A549 (cell line): Measurements from ENCODE around the gene GABRA5. TPM values are rescaled to one million over a fixed set of nuclear protein-coding genes. Genes with fewer than 3 reads are reported as not detected.

Source experiments
- ATAC-seq, 2 experiments: fragments of 200-7000 bp in 1 of 2; fragments of >200 bp in 1 of 2; cut with Nextera tagmentation in 1 of 2; cut with Tn5 transposase in 1 of 2; 3 replicates each; pipeline versions ENCODE4 v1.8.0 to v1.9.1; 2018 to 2020; ENCODE audit warnings: mild to moderate bottlenecking in 1 of 2, moderate library complexity in 1 of 2
- CTCF ChIA-PET: fragments of 300-600 bp; sonication (Branson Sonifier 250); formaldehyde crosslinking; extraction: SDS; loops from one replicate; lab custom pipeline; 2021; ENCODE audit warnings: antibody characterized with exemption, inconsistent platforms; lab: Yijun Ruan, JAX
- POLR2A ChIA-PET: fragments of 350-600 bp; formaldehyde crosslinking; extraction: SDS; loops from one replicate; lab custom pipeline; 2021; ENCODE audit warnings: antibody characterized with exemption, inconsistent platforms; lab: Yijun Ruan, JAX
- DNase-seq, 2 experiments: peaks; one replicate each; pipeline versions ENCODE4 v3.0.0 to v3.0.0-alpha.2; 2011 to 2016; ENCODE audit warnings: low read depth in 1 of 2, low spot score in 1 of 2
- FAIRE-seq: peaks from 2 replicates; lab custom pipeline; 2011; peaks lifted over from hg19 to GRCh38; lab: Jason Lieb, UNC
- H3K27ac ChIP-seq, 2 experiments: fragments of >200 bp; sonication (Bioruptor Twin); formaldehyde crosslinking; 3 replicates each; pipeline ENCODE4 v1.5.1; 2016 to 2017
- H3K4me1 ChIP-seq: fragments of >200 bp; sonication (Bioruptor Twin); formaldehyde crosslinking; 3 replicates; pipeline ENCODE4 v1.6.1; 2016
- H3K4me2 ChIP-seq: fragments of >200 bp; sonication (Bioruptor Twin); formaldehyde crosslinking; 3 replicates; pipeline ENCODE4 v1.6.1; 2016
- H3K4me3 ChIP-seq: fragments of >200 bp; sonication (Bioruptor Twin); formaldehyde crosslinking; 3 replicates; pipeline ENCODE4 v1.5.1; 2016
- H3K9me3 ChIP-seq: fragments of >200 bp; sonication (Bioruptor Twin); formaldehyde crosslinking; 3 replicates; pipeline ENCODE4 v1.6.1; 2016
- CEBPB ChIP-seq, 2 experiments: fragments of >200 bp in 1 of 2; sonication (Bioruptor Twin) in 1 of 2; formaldehyde crosslinking in 1 of 2; IDR thresholded peaks; 2 replicates each; pipeline ENCODE4 v1.6.1; 2012 to 2016
- CHD2 ChIP-seq: fragments of 150-350 bp; IDR thresholded peaks from 2 replicates; pipeline ENCODE4 v1.6.1; 2014; ENCODE audit warnings: low read length; ENCODE audit not compliant: partially characterized antibody
- CHD4 ChIP-seq: fragments of 200-600 bp; sonication (generic); IDR thresholded peaks from 2 replicates; pipeline ENCODE4 v1.6.1; 2016; ENCODE audit warnings: antibody characterized with exemption, mild to moderate bottlenecking, borderline replicate concordance
- CTCF ChIP-seq: fragments of >200 bp; sonication (Bioruptor Twin); formaldehyde crosslinking; IDR thresholded peaks from 3 replicates; pipeline ENCODE4 v1.5.1; 2016
- EHMT2 ChIP-seq: fragments of 200-600 bp; sonication (generic); IDR thresholded peaks from 2 replicates; pipeline ENCODE4 v1.6.1; 2016; ENCODE audit warnings: antibody characterized with exemption, low read depth, mild to moderate bottlenecking, moderate library complexity
- ELK1 ChIP-seq: fragments of 150-350 bp; IDR thresholded peaks from 2 replicates; pipeline ENCODE4 v1.6.1; 2014; ENCODE audit warnings: low read depth, mild to moderate bottlenecking, low read length
- EP300 ChIP-seq, 2 experiments: fragments of >200 bp; sonication (Bioruptor Twin); formaldehyde crosslinking; IDR thresholded peaks; 2 replicates in 1 of 2; 3 replicates in 1 of 2; pipeline ENCODE4 v1.6.1; 2016 to 2017
- ESRRA ChIP-seq: fragments of 150-350 bp; IDR thresholded peaks from 2 replicates; pipeline ENCODE4 v1.6.1; 2014; ENCODE audit warnings: mild to moderate bottlenecking, low read length, borderline replicate concordance
- GATA3 ChIP-seq: IDR thresholded peaks from 2 replicates; pipeline ENCODE4 v1.6.1; 2012; ENCODE audit warnings: borderline replicate concordance
- HES2 ChIP-seq: fragments of >200 bp; sonication (Bioruptor Twin); formaldehyde crosslinking; IDR thresholded peaks from 2 replicates; pipeline ENCODE4 v1.6.1; 2016
- HOXB5 ChIP-seq: fragments of 250-450 bp; sonication (Bioruptor Pico); IDR thresholded peaks from 2 replicates; pipeline ENCODE4 v1.5.0; 2020; ENCODE audit warnings: mild to moderate bottlenecking, moderate library complexity
- JUNB ChIP-seq: fragments of >200 bp; sonication (Bioruptor Twin); formaldehyde crosslinking; IDR thresholded peaks from 2 replicates; pipeline ENCODE4 v1.6.1; 2016
- KDM1A ChIP-seq: fragments of 200-600 bp; sonication (generic); IDR thresholded peaks from 2 replicates; pipeline ENCODE4 v1.6.1; 2016; ENCODE audit warnings: low read depth, mild to moderate bottlenecking
- MAFK ChIP-seq: fragments of 450-650 bp; IDR thresholded peaks from 2 replicates; pipeline ENCODE4 v1.6.1; 2014; ENCODE audit not compliant: partially characterized antibody
- MAX ChIP-seq: IDR thresholded peaks from 2 replicates; pipeline ENCODE4 v1.6.1; 2012
- PBX3 ChIP-seq: IDR thresholded peaks from 2 replicates; pipeline ENCODE4 v1.6.1; 2012
- PHF8 ChIP-seq: fragments of 200-600 bp; sonication (generic); IDR thresholded peaks from 2 replicates; pipeline ENCODE4 v1.6.1; 2016; ENCODE audit warnings: low read depth, mild to moderate bottlenecking, antibody characterized with exemption, moderate library complexity, borderline replicate concordance
- POLR2AphosphoS2 ChIP-seq: conservative IDR thresholded peaks from 2 replicates; pipeline ENCODE4 v1.6.1; 2012; ENCODE audit warnings: low read length, improper control_type of control experiment, inconsistent platforms
- RAD21 ChIP-seq, 2 experiments: fragments of >200 bp in 1 of 2; sonication (Bioruptor Twin) in 1 of 2; formaldehyde crosslinking in 1 of 2; IDR thresholded peaks in 1 of 2; conservative IDR thresholded peaks in 1 of 2; 2 replicates in 1 of 2; 3 replicates in 1 of 2; pipeline ENCODE4 v1.6.1; 2012 to 2018; ENCODE audit warnings: inconsistent platforms in 1 of 2
- RCOR1 ChIP-seq: fragments of 150-350 bp; IDR thresholded peaks from 2 replicates; pipeline ENCODE4 v1.6.1; 2014; ENCODE audit warnings: antibody characterized with exemption, low read length, low read depth
- RNF2 ChIP-seq: fragments of 200-600 bp; sonication (generic); IDR thresholded peaks from 2 replicates; pipeline ENCODE4 v1.6.1; 2016; ENCODE audit warnings: low read depth, mild to moderate bottlenecking, antibody characterized with exemption, moderate library complexity, borderline replicate concordance
- SMC3 ChIP-seq: fragments of >200 bp; sonication (Bioruptor Twin); formaldehyde crosslinking; IDR thresholded peaks from 3 replicates; pipeline ENCODE4 v1.6.1; 2018; ENCODE audit warnings: inconsistent platforms
- SREBF2 ChIP-seq: fragments of 450-650 bp; IDR thresholded peaks from 2 replicates; pipeline ENCODE4 v1.6.1; 2014; ENCODE audit warnings: mild to moderate bottlenecking, moderate library complexity
- TFCP2L1 ChIP-seq: fragments of 250-450 bp; sonication (Bioruptor Pico); IDR thresholded peaks from 2 replicates; pipeline ENCODE4 v1.5.0; 2021; ENCODE audit warnings: mild to moderate bottlenecking
- ZFP36 ChIP-seq: fragments of 450-650 bp; IDR thresholded peaks from 2 replicates; pipeline ENCODE4 v1.6.1; 2014; ENCODE audit warnings: borderline replicate concordance; ENCODE audit not compliant: partially characterized antibody
- ZNF302 ChIP-seq: fragments of 250-450 bp; sonication (Bioruptor Pico); IDR thresholded peaks from 2 replicates; pipeline ENCODE4 v1.9.0; 2021; ENCODE audit warnings: inconsistent platforms, mild to moderate bottlenecking, moderate library complexity
- WGBS: methylation state at CpG from one replicate; pipeline ENCODE4 v1.1.6; 2017; ENCODE audit errors: missing lambda C conversion rate; 5-methylcytosine and 5-hydroxymethylcytosine counted together
- polyA plus RNA-seq, 4 experiments: library from polyadenylated mRNA; depleted of rRNA in 3 of 4; stranded (reverse); fragments of >200 nt; fragmentation: RNase III in 1 of 4; extraction: RNeasy Plus Mini Kit Qiagen cat#74134 plus additional on column Dnase treatment in 1 of 4; gene quantifications; 2 replicates in 3 of 4; 3 replicates in 1 of 4; pipeline ENCODE4 v1.2.3, GENCODE V29; 2011 to 2017

GABRA5 gene
- polyA plus RNA-seq, 2 of the 4 experiments (the other 2 are of a cell fraction): 89.1 to 91.7 TPM

GRCh38 chr15:26890451-26890850 lies 23.6 kb downstream of the GABRA5 start:
- ChIA-PET POLR2A (no interaction called here), CTCF (interaction anchor here (0.9 to 3.5 kb wide), 20 partner anchors 8 to 1347 kb away, joined by 3 to 30 read pairs (median 5); partner anchors contain the start of gene GABRG3)
- 74% methylated on average over 7 of the region's 7 CpGs for WGBS
- no peak for ATAC-seq
- no peak overlapping the region for H3K4me2 ChIP-seq
- TF ChIP-seq PHF8 (no peak), HES2 (no peak), HOXB5 (no peak), ZFP36 (no peak), RNF2 (no peak), TFCP2L1 (CRISPR knock-in tag) (no peak), MAX (no peak), CEBPB (IDR thresholded peaks at IDR 0.05) (no peak), ZNF302 (no peak), SMC3 (no peak), RCOR1 (no peak)
- TF ChIP-seq, all 56 proteins: peak for 0
- DNase-seq (no peak), FAIRE-seq (no peak)
- Histone ChIP-seq H3K9me3 (no peaks in the 10 kb centered on the region), H3K27ac (no peak overlapping the region), H3K4me1 (peaks cover 20% of the 10 kb centered on the region), H3K4me3 (no peak overlapping the region)

- no peak for DNase-seq
- WGBS: 54% methylated on average over 6 of the region's 6 CpGs
- no peak for ATAC-seq
- no peak overlapping the region for H3K27ac ChIP-seq
- H3K4me1 ChIP-seq: peaks cover 20% of the 10 kb centered on the region
- CTCF ChIA-PET: interaction anchor here (0.6 to 3.5 kb wide), 17 partner anchors 8 to 1236 kb away, joined by 3 to 30 read pairs (median 4); partner anchors contain the start of gene GABRG3
- H3K4me3 ChIP-seq: no peak overlapping the region
- POLR2A ChIA-PET: no interaction called here
- H3K4me2 ChIP-seq: no peak overlapping the region
- no peaks in the 10 kb centered on the region for H3K9me3 ChIP-seq
- TF ChIP-seq EHMT2 (no peak), SREBF2 (no peak), ELK1 (no peak), JUNB (no peak), PBX3 (no peak), EP300 (IDR thresholded peaks at IDR 0.05) (no peak), MAFK (no peak), RAD21 (conservative IDR thresholded peaks at IDR 0.05 in 1 of 2, IDR thresholded peaks at IDR 0.05 in 1 of 2) (no peak), RCOR1 (no peak), RNF2 (no peak), ESRRA (no peak), KDM1A (no peak), CTCF (no peak), POLR2AphosphoS2 (no peak), GATA3 (no peak), CHD4 (no peak), CHD2 (no peak), HES2 (no peak)
- no peak for FAIRE-seq
Measured at GRCh38 chr15:26890988-26891387, 24.1 kb downstream of the GABRA5 start.
